HepG2 (cell line): ENCODE results near the gene WDR86. TPM values are rescaled to one million over a fixed set of nuclear protein-coding genes. Genes with fewer than 3 reads are reported as not detected.

Experiments
- CENPX ChIP-seq: sonication (generic); formaldehyde crosslinking; IDR thresholded peaks from 2 replicates; pipeline ENCODE4 v1.9.0; 2021; ENCODE audit warnings: mild to moderate bottlenecking, missing genetic modification reagents, moderate library complexity
- EZH2 ChIP-seq: conservative IDR thresholded peaks from 2 replicates; pipeline ENCODE4 v1.6.1; 2012; ENCODE audit warnings: mild to moderate bottlenecking, low read depth, low read length, moderate library complexity
- HOXA7 ChIP-seq: sonication (generic); formaldehyde crosslinking; IDR thresholded peaks from 2 replicates; pipeline ENCODE4 v1.8.1; 2022; ENCODE audit warnings: mild to moderate bottlenecking, missing genetic modification reagents, moderate library complexity
- MAFG ChIP-seq: sonication (generic); formaldehyde crosslinking; IDR thresholded peaks from 2 replicates; pipeline ENCODE4 v1.5.1; 2020; ENCODE audit warnings: mild to moderate bottlenecking, missing genetic modification reagents
- PRPF4 ChIP-seq: fragments of 200-400 bp; formaldehyde crosslinking; IDR thresholded peaks from 2 replicates; pipeline ENCODE4 v1.6.1; 2016; ENCODE audit warnings: low read length, low read depth; ENCODE audit not compliant: poor library complexity, severe bottlenecking
- SPEN ChIP-seq: sonication (generic); formaldehyde crosslinking; IDR thresholded peaks from 2 replicates; pipeline ENCODE4 v1.5.1; 2020; ENCODE audit warnings: low read depth, mild to moderate bottlenecking, missing genetic modification reagents
- polyA plus RNA-seq, 8 experiments: library from polyadenylated mRNA; depleted of rRNA in 3 of 8; stranded (reverse) in 7 of 8; unstranded in 1 of 8; fragments of >200 nt; fragmentation: Illumina TruSeq in 4 of 8; extraction: Trizol in 4 of 8; gene quantifications; 2 replicates each; pipeline versions ENCODE4 v1.2.1 to v1.2.3, GENCODE V29; 2011 to 2016; ENCODE audit warnings: low read depth in 4 of 8, missing spikeins in 1 of 8, mixed read lengths in 1 of 8; ENCODE audit not compliant: insufficient read depth in 1 of 8
- total RNA-seq, 5 experiments: library from RNA; depleted of rRNA; stranded (reverse); fragments of >200 nt; fragmentation: Illumina TruSeq; extraction: Trizol; gene quantifications; 2 replicates each; pipeline ENCODE4 v1.2.3, GENCODE V29; 2016; ENCODE audit warnings: low read depth in 1 of 5
- TF ChIP-seq, protein P1 (sequence below): sonication (generic); formaldehyde crosslinking; IDR thresholded peaks from 2 replicates; pipeline ENCODE4 v1.9.0; 2021; ENCODE audit warnings: mild to moderate bottlenecking, missing genetic modification reagents
- TF ChIP-seq, protein P2 (sequence below): sonication (generic); formaldehyde crosslinking; IDR thresholded peaks from 2 replicates; pipeline ENCODE4 v1.5.1; 2020; ENCODE audit warnings: missing genetic modification reagents, mild to moderate bottlenecking, borderline replicate concordance
- TF ChIP-seq, protein P3 (sequence below): sonication (generic); formaldehyde crosslinking; IDR thresholded peaks from 2 replicates; pipeline ENCODE4 v1.5.1; 2020; ENCODE audit warnings: mild to moderate bottlenecking, missing genetic modification reagents, moderate library complexity
- TF ChIP-seq, protein P4 (sequence below): IDR thresholded peaks from 2 replicates; pipeline ENCODE4 v1.4.0; 2020; ENCODE audit warnings: mild to moderate bottlenecking, missing genetic modification reagents

The WDR86 gene
- total and polyA plus RNA-seq, 2 of the 13 experiments (the other 11 are each of a cell fraction or from before 2014, with no cell fraction given) = 0.11 to 2.9 TPM

DNA sequence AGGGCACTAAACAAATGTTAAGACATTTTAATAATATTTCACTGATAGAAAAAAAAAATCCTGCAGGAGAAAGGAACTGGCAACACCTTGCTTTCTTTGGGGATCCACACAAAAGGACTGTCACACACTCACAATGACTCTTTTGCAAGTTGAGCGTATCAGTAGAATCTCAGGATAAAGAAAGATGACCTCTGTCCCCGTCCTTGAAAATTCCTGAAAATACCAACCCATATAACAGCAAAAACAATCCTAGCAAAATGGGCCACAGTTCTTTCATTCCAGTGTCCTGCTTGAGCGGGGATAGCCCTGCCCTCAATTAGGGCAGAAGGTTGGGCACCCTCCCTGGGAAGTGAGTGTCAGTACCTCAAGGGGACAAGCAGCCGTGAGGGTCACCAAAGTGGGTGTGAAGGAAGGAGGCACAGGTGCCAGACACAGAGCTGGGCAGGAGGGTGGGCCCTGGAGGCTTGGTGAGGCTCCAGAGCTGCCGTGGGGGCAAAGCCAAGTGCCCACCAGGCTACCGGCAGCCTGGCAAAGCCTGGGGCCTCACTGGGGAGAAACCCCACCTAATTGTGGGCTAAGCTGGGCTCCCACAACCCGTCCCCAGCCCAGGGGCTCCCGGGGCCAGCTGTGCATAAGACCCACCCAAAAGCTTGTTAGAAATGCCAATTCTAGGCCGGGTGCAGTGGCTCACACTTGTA lies 2.8 kb downstream of the WDR86 start (continued):
- TF ChIP-seq, protein P1, sequence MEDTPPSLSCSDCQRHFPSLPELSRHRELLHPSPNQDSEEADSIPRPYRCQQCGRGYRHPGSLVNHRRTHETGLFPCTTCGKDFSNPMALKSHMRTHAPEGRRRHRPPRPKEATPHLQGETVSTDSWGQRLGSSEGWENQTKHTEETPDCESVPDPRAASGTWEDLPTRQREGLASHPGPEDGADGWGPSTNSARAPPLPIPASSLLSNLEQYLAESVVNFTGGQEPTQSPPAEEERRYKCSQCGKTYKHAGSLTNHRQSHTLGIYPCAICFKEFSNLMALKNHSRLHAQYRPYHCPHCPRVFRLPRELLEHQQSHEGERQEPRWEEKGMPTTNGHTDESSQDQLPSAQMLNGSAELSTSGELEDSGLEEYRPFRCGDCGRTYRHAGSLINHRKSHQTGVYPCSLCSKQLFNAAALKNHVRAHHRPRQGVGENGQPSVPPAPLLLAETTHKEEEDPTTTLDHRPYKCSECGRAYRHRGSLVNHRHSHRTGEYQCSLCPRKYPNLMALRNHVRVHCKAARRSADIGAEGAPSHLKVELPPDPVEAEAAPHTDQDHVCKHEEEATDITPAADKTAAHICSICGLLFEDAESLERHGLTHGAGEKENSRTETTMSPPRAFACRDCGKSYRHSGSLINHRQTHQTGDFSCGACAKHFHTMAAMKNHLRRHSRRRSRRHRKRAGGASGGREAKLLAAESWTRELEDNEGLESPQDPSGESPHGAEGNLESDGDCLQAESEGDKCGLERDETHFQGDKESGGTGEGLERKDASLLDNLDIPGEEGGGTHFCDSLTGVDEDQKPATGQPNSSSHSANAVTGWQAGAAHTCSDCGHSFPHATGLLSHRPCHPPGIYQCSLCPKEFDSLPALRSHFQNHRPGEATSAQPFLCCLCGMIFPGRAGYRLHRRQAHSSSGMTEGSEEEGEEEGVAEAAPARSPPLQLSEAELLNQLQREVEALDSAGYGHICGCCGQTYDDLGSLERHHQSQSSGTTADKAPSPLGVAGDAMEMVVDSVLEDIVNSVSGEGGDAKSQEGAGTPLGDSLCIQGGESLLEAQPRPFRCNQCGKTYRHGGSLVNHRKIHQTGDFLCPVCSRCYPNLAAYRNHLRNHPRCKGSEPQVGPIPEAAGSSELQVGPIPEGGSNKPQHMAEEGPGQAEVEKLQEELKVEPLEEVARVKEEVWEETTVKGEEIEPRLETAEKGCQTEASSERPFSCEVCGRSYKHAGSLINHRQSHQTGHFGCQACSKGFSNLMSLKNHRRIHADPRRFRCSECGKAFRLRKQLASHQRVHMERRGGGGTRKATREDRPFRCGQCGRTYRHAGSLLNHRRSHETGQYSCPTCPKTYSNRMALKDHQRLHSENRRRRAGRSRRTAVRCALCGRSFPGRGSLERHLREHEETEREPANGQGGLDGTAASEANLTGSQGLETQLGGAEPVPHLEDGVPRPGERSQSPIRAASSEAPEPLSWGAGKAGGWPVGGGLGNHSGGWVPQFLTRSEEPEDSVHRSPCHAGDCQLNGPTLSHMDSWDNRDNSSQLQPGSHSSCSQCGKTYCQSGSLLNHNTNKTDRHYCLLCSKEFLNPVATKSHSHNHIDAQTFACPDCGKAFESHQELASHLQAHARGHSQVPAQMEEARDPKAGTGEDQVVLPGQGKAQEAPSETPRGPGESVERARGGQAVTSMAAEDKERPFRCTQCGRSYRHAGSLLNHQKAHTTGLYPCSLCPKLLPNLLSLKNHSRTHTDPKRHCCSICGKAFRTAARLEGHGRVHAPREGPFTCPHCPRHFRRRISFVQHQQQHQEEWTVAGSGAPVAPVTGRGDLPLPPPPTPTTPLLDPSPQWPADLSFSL (CRISPR knock-in tag) = peak; percentile 82; the same call in 1 of the 2 replicates
- TF ChIP-seq, protein P2, sequence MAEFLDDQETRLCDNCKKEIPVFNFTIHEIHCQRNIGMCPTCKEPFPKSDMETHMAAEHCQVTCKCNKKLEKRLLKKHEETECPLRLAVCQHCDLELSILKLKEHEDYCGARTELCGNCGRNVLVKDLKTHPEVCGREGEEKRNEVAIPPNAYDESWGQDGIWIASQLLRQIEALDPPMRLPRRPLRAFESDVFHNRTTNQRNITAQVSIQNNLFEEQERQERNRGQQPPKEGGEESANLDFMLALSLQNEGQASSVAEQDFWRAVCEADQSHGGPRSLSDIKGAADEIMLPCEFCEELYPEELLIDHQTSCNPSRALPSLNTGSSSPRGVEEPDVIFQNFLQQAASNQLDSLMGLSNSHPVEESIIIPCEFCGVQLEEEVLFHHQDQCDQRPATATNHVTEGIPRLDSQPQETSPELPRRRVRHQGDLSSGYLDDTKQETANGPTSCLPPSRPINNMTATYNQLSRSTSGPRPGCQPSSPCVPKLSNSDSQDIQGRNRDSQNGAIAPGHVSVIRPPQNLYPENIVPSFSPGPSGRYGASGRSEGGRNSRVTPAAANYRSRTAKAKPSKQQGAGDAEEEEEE = no peak
- TF ChIP-seq HOXA7 (no peak), EZH2 (no peak), MAFG (no peak), SPEN (CRISPR knock-in tag) (no peak), PRPF4 (no peak), CENPX (no peak)
- TF ChIP-seq, protein P3, sequence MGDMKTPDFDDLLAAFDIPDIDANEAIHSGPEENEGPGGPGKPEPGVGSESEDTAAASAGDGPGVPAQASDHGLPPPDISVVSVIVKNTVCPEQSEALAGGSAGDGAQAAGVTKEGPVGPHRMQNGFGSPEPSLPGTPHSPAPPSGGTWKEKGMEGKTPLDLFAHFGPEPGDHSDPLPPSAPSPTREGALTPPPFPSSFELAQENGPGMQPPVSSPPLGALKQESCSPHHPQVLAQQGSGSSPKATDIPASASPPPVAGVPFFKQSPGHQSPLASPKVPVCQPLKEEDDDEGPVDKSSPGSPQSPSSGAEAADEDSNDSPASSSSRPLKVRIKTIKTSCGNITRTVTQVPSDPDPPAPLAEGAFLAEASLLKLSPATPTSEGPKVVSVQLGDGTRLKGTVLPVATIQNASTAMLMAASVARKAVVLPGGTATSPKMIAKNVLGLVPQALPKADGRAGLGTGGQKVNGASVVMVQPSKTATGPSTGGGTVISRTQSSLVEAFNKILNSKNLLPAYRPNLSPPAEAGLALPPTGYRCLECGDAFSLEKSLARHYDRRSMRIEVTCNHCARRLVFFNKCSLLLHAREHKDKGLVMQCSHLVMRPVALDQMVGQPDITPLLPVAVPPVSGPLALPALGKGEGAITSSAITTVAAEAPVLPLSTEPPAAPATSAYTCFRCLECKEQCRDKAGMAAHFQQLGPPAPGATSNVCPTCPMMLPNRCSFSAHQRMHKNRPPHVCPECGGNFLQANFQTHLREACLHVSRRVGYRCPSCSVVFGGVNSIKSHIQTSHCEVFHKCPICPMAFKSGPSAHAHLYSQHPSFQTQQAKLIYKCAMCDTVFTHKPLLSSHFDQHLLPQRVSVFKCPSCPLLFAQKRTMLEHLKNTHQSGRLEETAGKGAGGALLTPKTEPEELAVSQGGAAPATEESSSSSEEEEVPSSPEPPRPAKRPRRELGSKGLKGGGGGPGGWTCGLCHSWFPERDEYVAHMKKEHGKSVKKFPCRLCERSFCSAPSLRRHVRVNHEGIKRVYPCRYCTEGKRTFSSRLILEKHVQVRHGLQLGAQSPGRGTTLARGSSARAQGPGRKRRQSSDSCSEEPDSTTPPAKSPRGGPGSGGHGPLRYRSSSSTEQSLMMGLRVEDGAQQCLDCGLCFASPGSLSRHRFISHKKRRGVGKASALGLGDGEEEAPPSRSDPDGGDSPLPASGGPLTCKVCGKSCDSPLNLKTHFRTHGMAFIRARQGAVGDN = peak; percentile 25; the same call in 1 of the 2 replicates
- TF ChIP-seq, protein P4, sequence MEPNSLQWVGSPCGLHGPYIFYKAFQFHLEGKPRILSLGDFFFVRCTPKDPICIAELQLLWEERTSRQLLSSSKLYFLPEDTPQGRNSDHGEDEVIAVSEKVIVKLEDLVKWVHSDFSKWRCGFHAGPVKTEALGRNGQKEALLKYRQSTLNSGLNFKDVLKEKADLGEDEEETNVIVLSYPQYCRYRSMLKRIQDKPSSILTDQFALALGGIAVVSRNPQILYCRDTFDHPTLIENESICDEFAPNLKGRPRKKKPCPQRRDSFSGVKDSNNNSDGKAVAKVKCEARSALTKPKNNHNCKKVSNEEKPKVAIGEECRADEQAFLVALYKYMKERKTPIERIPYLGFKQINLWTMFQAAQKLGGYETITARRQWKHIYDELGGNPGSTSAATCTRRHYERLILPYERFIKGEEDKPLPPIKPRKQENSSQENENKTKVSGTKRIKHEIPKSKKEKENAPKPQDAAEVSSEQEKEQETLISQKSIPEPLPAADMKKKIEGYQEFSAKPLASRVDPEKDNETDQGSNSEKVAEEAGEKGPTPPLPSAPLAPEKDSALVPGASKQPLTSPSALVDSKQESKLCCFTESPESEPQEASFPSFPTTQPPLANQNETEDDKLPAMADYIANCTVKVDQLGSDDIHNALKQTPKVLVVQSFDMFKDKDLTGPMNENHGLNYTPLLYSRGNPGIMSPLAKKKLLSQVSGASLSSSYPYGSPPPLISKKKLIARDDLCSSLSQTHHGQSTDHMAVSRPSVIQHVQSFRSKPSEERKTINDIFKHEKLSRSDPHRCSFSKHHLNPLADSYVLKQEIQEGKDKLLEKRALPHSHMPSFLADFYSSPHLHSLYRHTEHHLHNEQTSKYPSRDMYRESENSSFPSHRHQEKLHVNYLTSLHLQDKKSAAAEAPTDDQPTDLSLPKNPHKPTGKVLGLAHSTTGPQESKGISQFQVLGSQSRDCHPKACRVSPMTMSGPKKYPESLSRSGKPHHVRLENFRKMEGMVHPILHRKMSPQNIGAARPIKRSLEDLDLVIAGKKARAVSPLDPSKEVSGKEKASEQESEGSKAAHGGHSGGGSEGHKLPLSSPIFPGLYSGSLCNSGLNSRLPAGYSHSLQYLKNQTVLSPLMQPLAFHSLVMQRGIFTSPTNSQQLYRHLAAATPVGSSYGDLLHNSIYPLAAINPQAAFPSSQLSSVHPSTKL (CRISPR knock-in tag) = peak; percentile 75
